Stimulated activated naive CD4-positive, alpha-beta T cell treated with Interleukin-2 at 50 U/mL for 16 hours (primary cell): ENCODE measurements around the gene DIPK1B.

ENCODE experiments used
- DNase-seq: peaks from one replicate; lab custom pipeline; 2025; lab: John Stamatoyannopoulos, UW

The DIPK1B gene

DNA sequence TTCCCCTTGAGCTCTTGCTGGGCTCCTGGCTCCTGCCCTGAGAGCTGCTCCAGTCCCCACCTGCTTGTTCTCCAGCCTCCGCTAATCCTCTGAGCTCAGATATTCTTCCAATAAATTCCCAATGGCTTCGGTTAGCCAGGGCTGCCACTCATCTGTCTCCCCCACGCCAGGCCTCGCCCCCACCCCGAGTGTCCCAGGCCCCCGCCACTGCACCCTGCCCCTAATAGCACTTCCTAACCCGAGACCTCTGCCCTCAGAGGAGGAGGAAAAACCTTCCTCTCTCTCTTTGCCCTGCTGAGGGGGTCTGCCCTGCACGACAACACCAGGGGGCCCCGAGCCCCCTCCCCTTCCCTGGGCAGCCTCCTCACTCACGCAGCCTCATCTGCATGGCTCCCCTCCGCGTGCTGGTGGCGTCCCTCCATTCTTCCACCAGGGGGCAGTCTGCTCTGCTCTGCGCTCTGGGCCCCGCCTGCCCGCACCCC lies 57.4 kb downstream of the DIPK1B start:
- DNase-seq: peak; percentile 45

DNA sequence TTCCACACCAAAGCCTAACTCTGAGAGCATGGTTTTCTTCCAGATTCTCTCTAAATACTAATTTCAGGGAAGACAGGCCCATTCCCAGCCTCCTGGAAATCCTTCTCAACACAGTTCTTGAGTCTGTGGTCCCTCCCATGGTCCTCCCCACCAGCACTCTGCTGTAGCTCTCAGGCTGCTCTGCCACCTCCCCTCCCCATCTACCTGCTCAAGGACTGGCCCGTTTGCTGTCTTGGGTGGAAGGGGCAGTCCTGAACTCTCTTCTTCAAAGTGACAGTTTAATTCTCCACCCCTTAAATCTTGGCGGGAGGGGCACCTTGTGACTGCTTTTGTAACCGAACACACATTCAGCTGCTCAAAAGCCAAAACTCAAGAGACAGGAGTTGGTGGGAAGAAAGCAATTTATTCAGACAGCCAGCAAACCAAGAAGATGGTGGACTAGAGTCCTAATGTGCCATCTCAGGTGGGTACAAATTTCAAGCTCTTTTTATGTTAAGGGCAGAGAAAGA lies 59.6 kb downstream of the DIPK1B start:
- DNase-seq: no peak

- no peak for DNase-seq
Measured at GRCh38 chr9:136773386-136774044, 61.1 kb downstream of the DIPK1B start.
